ENCODE results near the gene SEC24D.

Gene SEC24D

GRCh38 chr4:118739022-118739713 lies 96.8 kb downstream of the SEC24D start:
- no peak overlapping the region for H3K4me3 ChIP-seq (ENCODE audit: low read depth, low read length, poor library complexity, severe bottlenecking)
- H3K27me3 ChIP-seq (ENCODE audit: insufficient read depth, low read length): no peaks in the 10 kb centered on the region
- no peaks in the 10 kb centered on the region for H3K9me3 ChIP-seq (ENCODE audit: low read length)
- no peaks in the 10 kb centered on the region for H3K4me1 ChIP-seq (ENCODE audit: insufficient read depth, low read length, severe bottlenecking)
- no peak overlapping the region for H3K4me2 ChIP-seq (ENCODE audit: low read length)
- no peaks in the 10 kb centered on the region for H3K79me2 ChIP-seq (ENCODE audit: insufficient read depth, low read length)
- no peaks in the 10 kb centered on the region for H4K20me1 ChIP-seq (ENCODE audit: insufficient read depth, low read length)
- H3K27ac ChIP-seq (ENCODE audit: low read depth, low read length, poor library complexity, severe bottlenecking): no peak overlapping the region
- no peak for TF ChIP-seq CTCF (IDR thresholded peaks at IDR 0.05; ENCODE audit: low read length)
- TF ChIP-seq EZH2 (IDR thresholded peaks at IDR 0.05; ENCODE audit: borderline replicate concordance, low read length): no peak
- no peak overlapping the region for H3K9ac ChIP-seq (ENCODE audit: low read length)
- H3F3A ChIP-seq (ENCODE audit: insufficient read depth, low read length): no peaks in the 10 kb centered on the region
- H3K9me2 ChIP-seq (ENCODE audit: low read depth, low read length): no peaks in the 10 kb centered on the region
- H2AFZ ChIP-seq (ENCODE audit: low read length): no peak overlapping the region
- H3K36me3 ChIP-seq (ENCODE audit: insufficient read depth, low read length): peaks cover 35% of the 10 kb centered on the region; the same call in 1 of the 2 replicates

- Histone ChIP-seq H3F3A (ENCODE audit: insufficient read depth, low read length) (no peaks in the 10 kb centered on the region), H3K27ac (ENCODE audit: low read depth, low read length, poor library complexity, severe bottlenecking) (no peak overlapping the region), H3K9ac (ENCODE audit: low read length) (no peak overlapping the region), H3K4me2 (ENCODE audit: low read length) (no peak overlapping the region), H3K4me3 (ENCODE audit: low read depth, low read length, poor library complexity, severe bottlenecking) (no peak overlapping the region), H4K20me1 (ENCODE audit: insufficient read depth, low read length) (no peaks in the 10 kb centered on the region), H3K9me2 (ENCODE audit: low read depth, low read length) (no peaks in the 10 kb centered on the region), H3K9me3 (ENCODE audit: low read length) (no peaks in the 10 kb centered on the region), H3K79me2 (ENCODE audit: insufficient read depth, low read length) (no peaks in the 10 kb centered on the region), H3K36me3 (ENCODE audit: insufficient read depth, low read length) (peaks cover 30% of the 10 kb centered on the region; the same call in 1 of the 2 replicates), H3K4me1 (ENCODE audit: insufficient read depth, low read length, severe bottlenecking) (no peaks in the 10 kb centered on the region), H3K27me3 (ENCODE audit: insufficient read depth, low read length) (no peaks in the 10 kb centered on the region), H2AFZ (ENCODE audit: low read length) (no peak overlapping the region)
- TF ChIP-seq EZH2 (IDR thresholded peaks at IDR 0.05; ENCODE audit: borderline replicate concordance, low read length): no peak
- TF ChIP-seq CTCF (IDR thresholded peaks at IDR 0.05; ENCODE audit: low read length): no peak
Measured at GRCh38 chr4:118738090-118738489, 97.8 kb downstream of the SEC24D start.

GRCh38 chr4:118736900-118737299 lies 99.0 kb downstream of the SEC24D start:
- no peak overlapping the region for H3K4me2 ChIP-seq (ENCODE audit: low read length)
- H4K20me1 ChIP-seq (ENCODE audit: insufficient read depth, low read length): no peaks in the 10 kb centered on the region
- no peak overlapping the region for H3K27ac ChIP-seq (ENCODE audit: low read depth, low read length, poor library complexity, severe bottlenecking)
- H3K36me3 ChIP-seq (ENCODE audit: insufficient read depth, low read length): peaks cover 35% of the 10 kb centered on the region; the same call in 1 of the 2 replicates
- TF ChIP-seq EZH2 (IDR thresholded peaks at IDR 0.05; ENCODE audit: borderline replicate concordance, low read length) (no peak), CTCF (IDR thresholded peaks at IDR 0.05; ENCODE audit: low read length) (no peak)
- no peak overlapping the region for H2AFZ ChIP-seq (ENCODE audit: low read length)
- H3K9me3 ChIP-seq (ENCODE audit: low read length): no peaks in the 10 kb centered on the region
- no peaks in the 10 kb centered on the region for H3F3A ChIP-seq (ENCODE audit: insufficient read depth, low read length)
- H3K27me3 ChIP-seq (ENCODE audit: insufficient read depth, low read length): no peaks in the 10 kb centered on the region
- H3K9ac ChIP-seq (ENCODE audit: low read length): no peak overlapping the region
- H3K4me3 ChIP-seq (ENCODE audit: low read depth, low read length, poor library complexity, severe bottlenecking): no peak overlapping the region
- no peaks in the 10 kb centered on the region for H3K9me2 ChIP-seq (ENCODE audit: low read depth, low read length)
- no peaks in the 10 kb centered on the region for H3K79me2 ChIP-seq (ENCODE audit: insufficient read depth, low read length)
- H3K4me1 ChIP-seq (ENCODE audit: insufficient read depth, low read length, severe bottlenecking): no peaks in the 10 kb centered on the region
